Measurements from ENCODE around the gene CMTM1.

CMTM1 gene

GRCh38 chr16:66578651-66579531 is 12.7 kb downstream of the CMTM1 start, which contains the start of gene CMTM2:
TSS of gene CMTM2 (plus strand) at chr16:66579463. CDS start at chr16:66579608, 145 bp downstream.
- Histone ChIP-seq H3K4me3 (ENCODE audit: low read depth, low read length) (no peak within 1 kb of the TSS), H2AFZ (ENCODE audit: low read length, unreplicated experiment) (no peak within 1 kb of the TSS), H3K4me1 (ENCODE audit: control insufficient read depth, insufficient read depth, low read length, unreplicated experiment) (peaks cover 20% of the 10 kb centered on the region), H3K79me2 (ENCODE audit: control insufficient read depth, insufficient read depth, low read length, unreplicated experiment) (no peaks in the 10 kb centered on the region), H3K36me3 (ENCODE audit: insufficient read depth, low read length) (no peaks in the 10 kb centered on the region), H3K27me3 (ENCODE audit: insufficient read depth, low read length) (no peaks in the 10 kb centered on the region), H3K27ac (ENCODE audit: low read depth, low read length) (peak within 1 kb of the TSS; percentile 10; the same call in 1 of the 2 replicates)

DNA sequence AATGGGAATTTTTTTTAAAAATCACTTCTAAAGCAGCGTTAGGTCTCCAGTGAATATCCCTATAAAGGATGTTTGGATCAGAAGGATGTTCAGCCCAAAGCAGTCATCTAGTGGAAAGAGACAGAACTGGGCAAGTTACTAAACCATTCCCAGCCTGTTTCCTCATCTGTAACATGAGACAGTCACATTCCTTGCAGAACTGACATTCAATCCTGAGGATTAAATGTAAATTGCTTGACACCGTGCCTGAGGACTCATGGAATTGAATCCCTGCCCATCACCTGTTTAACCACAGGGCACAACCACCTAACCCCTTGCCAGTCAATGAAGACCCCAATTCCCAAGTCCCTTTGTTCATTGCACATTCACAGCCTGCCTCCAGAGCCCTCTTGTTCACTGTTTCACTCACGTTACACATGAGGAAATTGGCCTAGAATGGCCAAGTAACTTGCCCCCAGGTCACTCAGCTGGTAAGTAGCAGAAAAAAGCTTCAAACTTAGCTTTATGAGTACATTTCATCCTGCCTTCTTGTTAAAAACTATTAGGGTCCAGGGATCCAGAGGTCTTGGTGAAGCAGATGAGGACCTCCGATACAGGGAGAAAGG is 14.5 kb downstream of the CMTM1 start:
- Histone ChIP-seq H2AFZ (ENCODE audit: low read length, unreplicated experiment) (no peak overlapping the region), H3K4me1 (ENCODE audit: control insufficient read depth, insufficient read depth, low read length, unreplicated experiment) (peaks cover 20% of the 10 kb centered on the region), H3K27ac (ENCODE audit: low read depth, low read length) (peak overlapping the region; percentile 69)

GRCh38 chr16:66581246-66581952 is 15.2 kb downstream of the CMTM1 start:
- Histone ChIP-seq H3K79me2 (ENCODE audit: control insufficient read depth, insufficient read depth, low read length, unreplicated experiment) (no peaks in the 10 kb centered on the region), H3K36me3 (ENCODE audit: insufficient read depth, low read length) (no peaks in the 10 kb centered on the region), H3K4me3 (ENCODE audit: low read depth, low read length) (peak overlapping the region; percentile 9; the same call in 1 of the 2 replicates), H3K4me1 (ENCODE audit: control insufficient read depth, insufficient read depth, low read length, unreplicated experiment) (peaks cover 20% of the 10 kb centered on the region), H3K27me3 (ENCODE audit: insufficient read depth, low read length) (no peaks in the 10 kb centered on the region), H3K27ac (ENCODE audit: low read depth, low read length) (peak overlapping the region; percentile 69), H2AFZ (ENCODE audit: low read length, unreplicated experiment) (peak overlapping the region; percentile 82)

More for the DNA sequence above, 14.5 kb downstream of the CMTM1 start:
- H3K4me3 ChIP-seq (ENCODE audit: low read depth, low read length) = 0 out of 2 replicates have a peak overlapping the region, but pooled peaks have one; percentile 9
- no peaks in the 10 kb centered on the region for H3K79me2 ChIP-seq (ENCODE audit: control insufficient read depth, insufficient read depth, low read length, unreplicated experiment)
- H3K36me3 ChIP-seq (ENCODE audit: insufficient read depth, low read length) = no peaks in the 10 kb centered on the region
- H3K27me3 ChIP-seq (ENCODE audit: insufficient read depth, low read length) = no peaks in the 10 kb centered on the region

- no peak overlapping the region for H3K4me3 ChIP-seq (ENCODE audit: low read depth, low read length)
- H3K36me3 ChIP-seq (ENCODE audit: insufficient read depth, low read length) = no peaks in the 10 kb centered on the region
- no peak overlapping the region for H3K27ac ChIP-seq (ENCODE audit: low read depth, low read length)
- peaks cover 13% of the 10 kb centered on the region for H3K4me1 ChIP-seq (ENCODE audit: control insufficient read depth, insufficient read depth, low read length, unreplicated experiment)
- no peaks in the 10 kb centered on the region for H3K79me2 ChIP-seq (ENCODE audit: control insufficient read depth, insufficient read depth, low read length, unreplicated experiment)
- no peaks in the 10 kb centered on the region for H3K27me3 ChIP-seq (ENCODE audit: insufficient read depth, low read length)
- H2AFZ ChIP-seq (ENCODE audit: low read length, unreplicated experiment) = no peak overlapping the region
Observed at GRCh38 chr16:66585481-66586239, 19.4 kb downstream of the CMTM1 start.

DNA sequence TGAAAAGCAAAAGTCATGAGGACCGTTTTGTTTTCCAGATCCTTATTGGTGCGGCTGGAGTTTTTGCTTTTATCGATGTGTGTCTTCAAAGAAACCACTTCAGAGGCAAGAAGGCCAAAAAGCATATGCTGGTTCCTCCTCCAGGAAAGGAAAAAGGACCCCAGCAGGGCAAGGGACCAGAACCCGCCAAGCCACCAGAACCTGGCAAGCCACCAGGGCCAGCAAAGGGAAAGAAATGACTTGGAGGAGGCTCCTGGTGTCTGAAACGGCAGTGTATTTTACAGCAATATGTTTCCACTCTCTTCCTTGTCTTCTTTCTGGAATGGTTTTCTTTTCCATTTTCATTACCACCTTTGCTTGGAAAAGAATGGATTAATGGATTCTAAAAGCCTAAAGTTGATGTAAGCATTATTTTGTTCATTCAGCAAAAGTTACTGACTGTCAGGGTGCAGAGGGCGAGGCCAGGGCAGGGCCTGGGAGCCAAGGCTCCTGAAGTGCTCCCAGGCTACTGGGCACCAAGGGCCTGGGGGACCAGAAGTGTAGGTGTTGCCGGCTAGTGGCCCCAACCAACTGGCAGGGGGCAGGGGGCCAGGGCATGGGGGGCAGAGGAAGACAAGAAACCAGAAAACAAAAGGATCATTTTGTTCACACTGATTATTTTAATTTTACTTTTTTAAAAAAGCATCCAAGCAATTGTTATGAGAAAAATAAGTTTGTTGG is 21.8 kb downstream of the CMTM1 start:
- Histone ChIP-seq H3K79me2 (ENCODE audit: control insufficient read depth, insufficient read depth, low read length, unreplicated experiment) (no peaks in the 10 kb centered on the region), H3K27me3 (ENCODE audit: insufficient read depth, low read length) (no peaks in the 10 kb centered on the region), H3K4me3 (ENCODE audit: low read depth, low read length) (no peak overlapping the region), H2AFZ (ENCODE audit: low read length, unreplicated experiment) (no peak overlapping the region), H3K36me3 (ENCODE audit: insufficient read depth, low read length) (no peaks in the 10 kb centered on the region), H3K27ac (ENCODE audit: low read depth, low read length) (no peak overlapping the region), H3K4me1 (ENCODE audit: control insufficient read depth, insufficient read depth, low read length, unreplicated experiment) (no peaks in the 10 kb centered on the region)

- Histone ChIP-seq H3K36me3 (ENCODE audit: insufficient read depth, low read length) (no peaks in the 10 kb centered on the region), H2AFZ (ENCODE audit: low read length, unreplicated experiment) (no peak overlapping the region), H3K4me3 (ENCODE audit: low read depth, low read length) (no peak overlapping the region), H3K27me3 (ENCODE audit: insufficient read depth, low read length) (0 out of 2 replicates have a peak, but pooled peaks cover 4% of the 10 kb centered on the region), H3K79me2 (ENCODE audit: control insufficient read depth, insufficient read depth, low read length, unreplicated experiment) (no peaks in the 10 kb centered on the region), H3K4me1 (ENCODE audit: control insufficient read depth, insufficient read depth, low read length, unreplicated experiment) (no peaks in the 10 kb centered on the region), H3K27ac (ENCODE audit: low read depth, low read length) (no peak overlapping the region)
Observed at GRCh38 chr16:66588981-66589713, 22.9 kb downstream of the CMTM1 start.

- Histone ChIP-seq H3K4me1 (ENCODE audit: control insufficient read depth, insufficient read depth, low read length, unreplicated experiment) (no peaks in the 10 kb centered on the region), H3K36me3 (ENCODE audit: insufficient read depth, low read length) (no peaks in the 10 kb centered on the region), H2AFZ (ENCODE audit: low read length, unreplicated experiment) (no peak overlapping the region), H3K27me3 (ENCODE audit: insufficient read depth, low read length) (0 out of 2 replicates have a peak, but pooled peaks cover 4% of the 10 kb centered on the region), H3K27ac (ENCODE audit: low read depth, low read length) (no peak overlapping the region), H3K79me2 (ENCODE audit: control insufficient read depth, insufficient read depth, low read length, unreplicated experiment) (no peaks in the 10 kb centered on the region), H3K4me3 (ENCODE audit: low read depth, low read length) (no peak overlapping the region)
Observed at GRCh38 chr16:66590322-66590721, 24.1 kb downstream of the CMTM1 start.

- Histone ChIP-seq H2AFZ (ENCODE audit: low read length, unreplicated experiment) (no peak overlapping the region), H3K79me2 (ENCODE audit: control insufficient read depth, insufficient read depth, low read length, unreplicated experiment) (no peaks in the 10 kb centered on the region), H3K36me3 (ENCODE audit: insufficient read depth, low read length) (no peaks in the 10 kb centered on the region), H3K4me3 (ENCODE audit: low read depth, low read length) (no peak overlapping the region), H3K27me3 (ENCODE audit: insufficient read depth, low read length) (0 out of 2 replicates have a peak, but pooled peaks cover 4% of the 10 kb centered on the region), H3K4me1 (ENCODE audit: control insufficient read depth, insufficient read depth, low read length, unreplicated experiment) (no peaks in the 10 kb centered on the region), H3K27ac (ENCODE audit: low read depth, low read length) (no peak overlapping the region)
Observed at GRCh38 chr16:66591018-66591417, 24.8 kb downstream of the CMTM1 start.

- no peaks in the 10 kb centered on the region for H3K4me1 ChIP-seq (ENCODE audit: control insufficient read depth, insufficient read depth, low read length, unreplicated experiment)
- H3K27ac ChIP-seq (ENCODE audit: low read depth, low read length) = no peak overlapping the region
- no peak overlapping the region for H2AFZ ChIP-seq (ENCODE audit: low read length, unreplicated experiment)
- H3K27me3 ChIP-seq (ENCODE audit: insufficient read depth, low read length) = 0 out of 2 replicates have a peak, but pooled peaks cover 4% of the 10 kb centered on the region
- H3K4me3 ChIP-seq (ENCODE audit: low read depth, low read length) = no peak overlapping the region
- no peaks in the 10 kb centered on the region for H3K36me3 ChIP-seq (ENCODE audit: insufficient read depth, low read length)
- H3K79me2 ChIP-seq (ENCODE audit: control insufficient read depth, insufficient read depth, low read length, unreplicated experiment) = no peaks in the 10 kb centered on the region
Observed at GRCh38 chr16:66592241-66592640, 26.0 kb downstream of the CMTM1 start.
